GM21619 (cell line): ENCODE measurements around the gene SIRPB2.
"Not testable (repeated sequence)": the region's sequence is repeated elsewhere in the genome, so short reads cannot be mapped to it uniquely, and the experiment has no call there.

Experiments used
- ATAC-seq: cut with Tn5 transposase; IDR thresholded peaks from one replicate; pipeline ENCODE4 v1.9.1; 2021; ENCODE audit not compliant: unreplicated experiment

Gene SIRPB2

DNA sequence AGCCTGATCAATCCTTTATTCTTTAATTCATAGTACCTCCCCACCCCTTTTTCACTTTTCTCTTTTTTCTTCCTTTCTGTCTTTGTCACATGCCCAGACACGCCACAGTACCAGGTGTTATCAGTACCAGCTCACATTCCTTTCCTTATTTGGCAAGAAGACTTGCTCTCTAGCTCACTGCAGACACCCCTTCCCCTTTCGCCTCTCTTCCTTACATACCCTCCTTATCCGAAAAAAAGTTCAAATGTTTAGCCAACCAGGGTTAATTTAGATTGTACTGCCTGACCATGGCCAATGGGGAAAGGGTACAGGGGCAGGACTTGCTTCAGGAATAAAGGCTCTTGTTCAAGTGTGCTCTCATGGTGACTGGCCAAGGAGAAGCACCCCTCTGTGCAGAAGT lies 9.3 kb upstream of the SIRPB2 start:
- ATAC-seq = no peak

DNA sequence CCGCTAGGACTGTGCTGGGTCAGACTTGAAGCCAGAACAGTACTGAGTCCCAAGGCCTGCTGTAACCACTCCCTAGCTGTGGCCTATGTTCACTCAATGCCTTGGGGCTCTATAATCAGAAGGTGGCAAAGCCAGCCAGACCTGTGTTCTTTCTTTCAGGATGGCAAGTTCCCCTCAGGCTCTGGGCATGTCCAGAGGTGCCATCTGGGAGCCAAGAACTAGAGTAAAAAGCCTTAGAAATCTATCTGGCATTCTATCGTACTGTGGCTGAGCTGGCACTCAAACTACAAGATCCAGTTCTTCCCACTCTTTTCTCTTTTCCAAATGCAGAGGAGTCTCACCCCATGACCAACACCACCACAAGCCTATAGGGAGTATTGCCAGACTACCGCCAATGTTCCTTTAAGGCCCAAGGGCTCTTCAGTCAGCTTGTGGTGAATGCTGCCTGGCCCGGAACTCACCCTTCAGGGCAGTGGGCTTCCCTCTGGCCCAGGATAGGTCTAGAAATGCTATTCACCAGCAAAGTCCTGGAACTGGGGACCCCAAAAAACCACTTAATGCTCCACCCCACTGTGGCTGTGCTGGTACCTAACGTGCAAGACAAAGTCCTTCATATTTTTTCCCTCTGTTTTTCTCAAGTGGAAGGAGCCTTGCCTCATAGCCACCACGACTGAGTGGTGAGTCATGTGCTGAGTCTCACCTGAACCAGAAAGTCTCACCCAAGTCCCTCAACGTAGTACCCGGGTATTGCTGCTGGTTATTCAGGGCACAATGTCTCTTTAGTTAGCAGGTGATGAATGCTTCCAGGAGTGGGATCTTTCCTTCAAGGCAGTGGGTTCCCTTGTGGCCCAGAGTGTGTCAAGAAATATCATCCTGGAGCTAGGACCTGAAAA lies 8.6 kb upstream of the SIRPB2 start:
- ATAC-seq = no peak

DNA sequence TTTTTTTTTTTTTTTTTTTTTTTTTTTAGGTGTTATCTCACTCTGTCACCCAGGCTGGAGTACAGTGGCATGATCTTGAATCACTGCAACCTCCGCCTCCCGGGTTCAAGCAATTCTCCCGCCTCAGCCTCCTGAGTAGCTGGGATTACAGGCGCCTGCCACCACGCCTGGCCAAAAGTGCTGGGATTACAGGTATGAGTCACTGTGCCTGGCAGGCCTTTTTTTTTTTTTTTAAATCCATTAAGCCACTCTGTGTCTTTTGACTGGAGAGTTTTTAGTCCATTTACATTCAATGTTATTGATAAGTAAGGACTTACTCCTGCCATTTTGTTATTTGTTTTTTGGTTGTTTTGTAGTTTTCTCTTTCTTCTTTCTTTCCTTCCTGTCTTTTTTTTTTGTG lies 6.2 kb upstream of the SIRPB2 start:
- not testable (repeated sequence) for ATAC-seq

DNA sequence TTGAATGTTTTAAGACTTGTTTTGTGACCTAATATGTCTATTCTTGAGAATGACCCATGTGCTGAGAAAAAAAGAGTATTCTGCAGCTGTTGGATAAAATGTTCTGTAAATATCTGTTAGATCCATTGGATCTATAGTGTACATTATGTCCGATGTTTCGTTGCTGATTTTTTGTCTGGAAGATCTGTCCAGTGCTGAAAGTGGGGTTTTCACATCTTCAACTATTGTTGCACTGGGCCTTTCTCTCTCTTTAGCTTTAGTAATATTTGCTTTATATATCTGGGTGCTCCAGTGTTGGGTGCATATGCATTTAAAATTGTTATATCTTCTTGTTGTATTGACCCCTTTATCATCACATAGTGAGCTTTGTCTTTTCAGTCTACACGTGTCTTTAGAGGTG lies 5.7 kb upstream of the SIRPB2 start:
- ATAC-seq = no peak

DNA sequence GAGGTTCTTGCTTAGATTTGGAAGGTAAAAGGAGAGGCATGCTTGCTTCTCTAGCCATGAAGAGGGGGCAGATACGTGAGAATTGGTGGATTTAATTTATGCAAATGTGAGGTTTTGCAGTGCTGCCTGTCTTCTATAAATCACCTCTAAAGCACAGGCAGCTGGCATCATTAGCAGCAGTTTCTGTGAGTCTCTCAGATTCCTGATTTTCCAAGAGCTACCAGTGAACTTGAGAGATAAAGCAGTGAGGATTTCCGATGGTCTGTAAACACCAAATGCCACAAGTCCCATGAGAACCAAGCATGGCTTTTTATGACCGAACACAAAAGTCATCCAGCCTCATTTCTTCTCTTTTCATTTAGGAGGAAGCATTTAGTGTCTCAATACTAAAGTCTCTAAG lies 3.2 kb upstream of the SIRPB2 start:
- ATAC-seq = no peak

DNA sequence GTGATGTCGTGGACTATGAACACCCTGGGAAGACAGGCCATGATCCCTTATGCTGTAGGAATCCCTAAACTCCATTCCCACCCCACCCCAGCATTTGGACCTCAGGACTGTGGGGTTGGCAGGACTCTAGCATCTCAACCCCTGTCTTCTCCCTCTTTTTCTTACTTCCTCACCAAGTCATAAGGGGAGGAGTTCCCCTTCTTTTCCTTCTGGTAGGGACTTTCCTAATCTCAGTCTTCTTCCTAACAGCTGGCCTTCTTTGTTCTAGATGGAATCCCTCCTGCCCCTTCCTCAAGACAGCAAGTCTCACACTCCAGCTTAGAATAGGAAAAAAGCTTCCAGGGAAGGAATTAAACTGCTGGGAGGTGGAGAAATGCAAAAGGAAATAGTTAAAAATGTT lies 2.3 kb upstream of the SIRPB2 start:
- ATAC-seq = no peak

DNA sequence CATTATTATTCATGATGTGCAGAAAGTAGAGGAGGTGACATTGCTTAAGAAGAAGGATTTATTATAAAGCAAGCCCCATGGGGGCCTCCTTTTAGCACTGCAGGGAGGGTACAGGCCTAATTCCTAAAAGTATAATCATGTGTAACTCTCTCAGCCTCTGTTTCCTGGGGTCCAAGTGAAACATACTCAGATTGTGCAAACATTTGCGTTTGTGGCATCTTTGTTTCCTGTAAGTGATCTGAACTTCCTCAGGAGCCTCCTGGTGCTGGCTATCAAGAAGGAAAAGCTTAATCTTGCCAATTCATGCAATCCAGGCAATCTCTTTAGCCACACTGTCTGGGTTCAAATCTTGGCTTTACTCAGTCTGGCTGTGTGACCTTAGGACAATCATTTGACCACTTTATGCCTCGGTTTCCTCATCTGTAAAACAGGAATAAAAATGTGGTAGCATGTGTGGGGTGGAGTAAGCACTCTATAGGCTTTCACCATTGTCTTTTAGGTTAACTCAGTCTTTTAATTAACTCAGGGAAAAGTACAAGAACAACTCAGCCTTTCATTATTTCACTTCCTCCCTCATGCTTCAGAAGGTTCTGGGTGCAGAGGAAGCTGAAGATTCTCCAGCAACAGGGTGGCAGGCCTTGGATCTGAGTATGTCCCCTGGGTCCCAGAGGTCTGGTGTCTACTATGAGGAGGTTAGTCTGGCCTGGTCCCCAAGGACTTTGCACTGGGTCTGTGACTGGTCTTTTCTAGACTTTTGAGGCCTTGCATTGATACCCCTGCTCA lies 831 bp upstream of the SIRPB2 start:
- no peak for ATAC-seq

DNA sequence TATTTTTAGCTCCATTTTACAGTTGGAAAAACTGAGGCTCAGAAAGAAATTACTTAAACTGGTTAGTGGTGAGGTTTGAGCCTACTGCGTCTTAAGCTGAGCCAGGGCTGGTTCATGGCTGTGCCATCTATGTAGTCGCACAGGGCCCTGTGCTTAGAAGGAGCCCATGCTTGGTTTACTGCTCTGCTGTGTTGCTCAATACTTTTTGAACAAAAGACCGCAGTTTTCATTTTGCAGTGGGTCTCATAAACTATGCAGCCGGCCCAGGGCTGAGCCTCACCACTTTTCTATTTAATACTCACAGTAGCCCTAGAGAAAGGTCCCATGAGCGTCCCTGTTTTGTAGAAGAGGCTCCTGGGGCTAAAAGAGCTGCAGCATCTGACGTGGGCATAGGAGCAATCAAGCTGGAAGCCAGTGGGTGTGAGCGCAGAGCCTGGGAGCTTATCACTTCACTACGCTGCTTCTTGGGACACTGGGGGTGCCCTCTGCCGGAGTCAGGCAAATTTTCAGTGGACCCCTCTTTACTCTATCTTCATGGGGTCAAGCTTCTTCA lies 501 bp downstream of the SIRPB2 start:
- no peak for ATAC-seq

DNA sequence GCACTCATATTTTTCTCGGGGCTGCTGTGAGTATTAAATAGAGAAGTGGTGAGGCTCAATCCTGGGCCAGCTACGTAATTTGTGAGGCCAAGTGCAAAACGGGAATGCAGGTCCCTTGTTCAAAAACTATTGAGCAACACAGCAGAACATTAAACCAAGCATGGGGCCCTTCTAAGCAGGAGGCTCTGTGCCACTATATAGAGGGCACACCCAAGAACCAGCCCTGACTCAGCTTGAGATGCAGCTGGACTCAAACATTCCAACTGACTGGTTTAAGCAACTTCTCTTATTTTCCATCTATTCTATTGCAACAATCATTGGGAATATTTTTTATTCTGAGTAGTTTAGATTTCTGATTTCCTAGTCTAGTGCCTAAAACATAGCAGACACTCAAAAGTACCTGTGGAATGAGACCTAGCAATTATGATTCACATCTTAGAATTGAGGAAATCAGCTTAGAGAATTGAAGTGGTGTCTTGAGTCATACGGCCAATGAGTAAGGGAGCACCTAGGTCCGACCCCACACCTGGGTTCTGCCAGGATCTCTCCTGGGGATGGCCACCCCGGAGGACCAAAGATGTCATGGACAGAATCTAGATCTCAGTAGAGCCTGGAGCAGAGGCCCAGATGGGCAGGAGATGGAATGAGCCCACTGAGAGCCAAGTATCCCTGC lies 1.3 kb downstream of the SIRPB2 start:
- ATAC-seq = no peak

DNA sequence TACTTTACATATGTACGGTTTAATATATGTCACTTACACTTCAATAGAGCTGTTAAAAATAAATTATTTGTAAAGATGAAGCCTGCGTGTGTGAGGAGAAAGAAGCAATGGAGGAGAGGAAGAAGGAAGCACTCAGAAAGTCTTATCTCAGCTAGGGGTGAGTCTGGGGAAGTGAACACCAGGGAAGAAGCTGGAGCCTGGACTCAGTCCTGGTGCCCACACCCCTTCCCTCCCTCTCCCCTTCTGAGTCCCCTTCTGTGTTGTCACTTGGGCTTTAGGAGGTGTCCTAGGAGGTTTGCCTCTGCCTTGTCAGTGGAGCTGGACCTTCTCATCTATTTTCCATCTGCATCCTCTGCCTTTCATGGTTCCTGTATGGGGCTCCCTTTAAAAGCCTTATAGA lies 1.9 kb downstream of the SIRPB2 start:
- ATAC-seq = no peak

DNA sequence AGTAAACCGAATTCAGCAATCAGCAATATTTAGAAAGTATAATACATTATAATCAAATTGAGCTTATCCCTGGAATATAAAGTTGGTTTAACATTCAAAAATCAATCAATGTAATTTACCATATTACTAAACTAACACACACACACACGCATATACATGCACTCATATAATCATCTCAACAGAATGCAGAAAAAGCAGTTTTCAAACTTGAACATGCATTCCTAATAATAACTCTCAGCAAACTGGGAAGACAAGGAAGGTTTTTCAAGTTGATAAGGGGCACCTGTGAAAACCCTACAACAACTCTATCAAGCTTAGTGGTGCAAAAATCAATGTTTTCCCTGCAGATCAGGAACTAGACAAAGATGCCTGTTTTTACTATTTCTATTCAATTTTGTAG lies 4.7 kb downstream of the SIRPB2 start:
- ATAC-seq = no peak

DNA sequence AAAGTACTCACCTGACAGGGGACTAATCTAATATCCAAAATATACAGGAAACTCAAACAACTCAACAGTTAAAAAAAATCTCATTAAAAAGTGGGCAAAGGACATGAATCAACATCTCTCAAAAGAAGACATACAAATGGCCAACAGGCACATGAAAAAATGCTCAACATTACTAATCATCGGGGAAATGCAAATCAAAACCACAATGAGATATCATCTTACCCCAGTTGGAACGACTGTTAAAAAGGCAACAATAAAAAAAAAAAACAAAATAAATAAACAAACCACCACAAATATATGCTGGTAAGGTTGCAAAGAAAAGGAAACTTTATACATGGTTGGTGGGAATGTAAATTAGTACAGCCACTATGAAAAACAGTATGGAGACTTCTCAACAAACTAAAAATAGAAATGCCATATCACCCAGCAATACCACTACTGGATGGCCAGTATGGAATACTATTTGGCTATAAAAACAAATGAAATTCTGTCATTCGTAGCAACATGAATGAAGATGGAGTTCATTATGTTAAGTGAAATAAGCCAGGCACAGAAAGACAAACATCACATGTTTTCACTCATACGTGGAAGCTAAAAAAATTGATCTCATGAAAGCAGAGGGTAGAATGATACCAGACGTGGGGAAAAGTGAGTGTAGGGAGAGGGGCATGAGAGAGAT lies 6.6 kb downstream of the SIRPB2 start:
- no peak for ATAC-seq

DNA sequence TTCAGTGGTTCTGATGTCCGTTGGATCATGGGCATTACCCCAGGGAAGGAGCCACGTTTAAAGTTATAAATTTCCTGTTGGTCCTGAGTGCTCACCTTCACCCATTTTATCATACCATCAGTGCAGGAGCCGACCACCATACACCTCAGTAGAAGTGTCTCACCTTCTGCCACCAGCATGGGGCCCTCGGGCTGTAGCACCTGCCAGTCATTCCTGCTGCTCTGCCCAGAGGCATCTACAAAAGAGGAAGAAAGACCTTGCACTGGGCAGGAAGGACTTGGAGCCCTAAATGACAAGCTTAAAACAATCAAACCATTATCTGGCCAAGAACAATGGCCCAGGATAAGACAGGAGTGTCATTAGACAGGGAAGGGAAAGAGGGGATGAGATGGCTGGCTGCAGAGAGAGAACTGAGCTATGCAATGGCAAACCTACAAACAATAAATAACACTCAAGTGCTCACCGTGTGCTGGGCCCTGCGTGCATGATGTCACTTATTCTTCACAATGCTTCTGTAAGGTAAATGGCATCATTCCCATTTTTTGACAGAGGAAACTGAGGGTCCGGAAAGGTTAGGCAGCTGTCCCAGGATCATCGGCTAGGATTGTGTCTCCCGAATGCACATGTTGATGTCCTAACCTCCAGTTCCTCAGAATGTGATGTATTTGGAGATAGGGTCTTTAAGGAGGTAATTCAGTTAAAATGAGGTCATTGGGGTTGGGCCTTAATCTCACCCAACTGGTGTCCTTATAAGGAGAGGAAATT lies 11.2 kb downstream of the SIRPB2 start:
- ATAC-seq = no peak

DNA sequence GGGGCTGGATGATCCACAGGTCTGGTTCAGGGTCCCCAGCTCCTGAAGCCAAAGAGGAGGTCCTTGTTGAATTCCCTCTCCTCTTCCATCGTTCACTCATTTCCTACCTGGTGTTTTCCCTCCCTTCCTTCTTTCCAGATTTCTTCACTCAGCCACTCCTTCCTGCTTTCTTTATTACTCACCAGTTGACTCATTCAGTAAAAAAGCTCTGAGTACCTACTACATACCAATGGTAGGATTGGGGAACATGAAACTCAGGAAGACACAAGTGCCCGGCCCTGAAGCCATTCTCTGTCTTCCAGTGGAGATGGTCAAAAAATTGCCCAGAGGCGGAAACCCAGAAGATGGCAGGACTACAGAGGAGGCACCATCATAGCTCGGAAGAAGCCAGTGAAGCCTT lies 12.7 kb downstream of the SIRPB2 start:
- no peak for ATAC-seq

DNA sequence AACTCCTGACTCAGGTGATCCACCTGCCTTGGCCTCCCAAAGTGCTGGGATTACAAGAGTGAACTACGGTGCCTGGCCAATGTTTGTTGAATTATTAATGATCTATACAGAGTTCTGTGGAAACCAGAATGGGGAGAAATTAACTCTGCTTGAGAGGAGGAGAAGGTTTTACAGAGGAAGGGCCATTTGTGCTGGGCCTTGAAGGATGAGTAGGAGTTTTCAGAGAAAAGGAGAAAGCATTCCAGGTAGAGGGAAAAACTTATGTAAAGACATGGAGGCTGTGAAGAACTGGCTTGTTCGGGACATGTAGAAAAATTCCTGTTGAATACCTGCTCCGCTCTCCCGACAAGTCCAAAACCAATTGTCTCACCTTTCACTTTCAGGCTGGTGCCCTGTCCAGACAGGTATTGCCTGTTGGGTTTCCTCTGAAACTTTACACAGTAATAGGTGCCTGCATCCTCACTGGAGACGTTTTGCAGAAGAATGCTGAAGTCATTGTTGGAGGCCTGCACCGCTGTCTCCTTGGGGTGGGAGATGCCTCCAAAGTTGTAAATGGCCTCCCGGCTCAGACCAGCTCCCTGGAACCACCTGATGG lies 13.2 kb downstream of the SIRPB2 start:
- no peak for ATAC-seq

DNA sequence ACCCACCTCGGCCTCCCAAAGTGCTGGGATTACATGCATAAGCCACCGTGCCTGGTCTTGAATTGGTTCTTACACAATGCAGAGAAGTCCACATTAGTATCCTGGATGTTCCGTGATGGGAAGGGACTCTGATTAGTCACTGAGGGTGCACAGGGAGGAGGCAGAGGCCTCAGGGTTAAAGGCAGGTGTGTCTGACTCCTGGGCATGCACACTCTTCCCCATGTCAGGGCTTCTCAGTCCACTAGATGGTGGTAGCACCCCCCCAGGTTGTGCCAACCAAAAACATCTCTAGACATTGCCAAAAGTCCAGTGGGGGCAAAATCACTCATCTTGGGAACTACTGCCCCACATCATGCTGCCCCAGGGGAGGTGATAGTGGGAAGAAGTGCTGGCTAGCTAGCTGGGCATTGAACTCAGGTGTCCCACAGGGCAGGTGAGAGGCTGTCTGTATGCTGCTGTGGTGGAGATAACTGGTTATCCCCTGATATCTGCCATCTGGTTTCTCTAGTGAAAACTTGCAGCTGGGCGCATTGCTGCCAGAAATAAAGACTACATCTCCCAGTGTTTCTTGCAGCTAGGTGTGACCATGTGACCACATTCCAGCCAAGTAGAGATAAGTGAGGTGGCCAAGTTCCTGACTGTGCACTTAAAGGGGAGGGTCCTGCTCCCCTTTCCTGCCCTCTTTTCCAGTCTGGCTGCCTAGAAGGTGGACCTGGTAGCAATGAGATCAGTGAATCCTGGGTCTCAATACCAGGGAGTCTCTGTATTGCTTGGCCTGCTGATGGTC lies 16.2 kb downstream of the SIRPB2 start:
- ATAC-seq = no peak

DNA sequence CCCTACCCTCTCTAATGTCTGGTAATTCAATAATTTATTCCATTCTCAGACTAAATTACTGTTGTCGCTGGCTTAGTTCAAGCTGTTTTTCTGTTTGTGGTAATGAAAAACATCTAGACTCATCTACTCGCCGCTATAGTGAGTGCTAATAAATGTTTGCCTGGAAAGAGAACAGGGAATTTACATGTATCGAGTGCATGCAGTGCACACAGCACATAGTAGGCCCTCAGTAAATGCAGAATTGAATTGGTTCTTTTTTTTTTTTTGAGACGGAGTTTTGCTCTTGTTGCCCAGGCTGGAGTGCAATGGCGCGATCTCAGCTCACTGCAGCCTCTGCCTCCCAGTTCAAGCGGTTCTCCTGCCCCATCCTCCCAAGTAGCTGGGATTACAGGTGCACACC lies 16.9 kb downstream of the SIRPB2 start:
- ATAC-seq = no peak

DNA sequence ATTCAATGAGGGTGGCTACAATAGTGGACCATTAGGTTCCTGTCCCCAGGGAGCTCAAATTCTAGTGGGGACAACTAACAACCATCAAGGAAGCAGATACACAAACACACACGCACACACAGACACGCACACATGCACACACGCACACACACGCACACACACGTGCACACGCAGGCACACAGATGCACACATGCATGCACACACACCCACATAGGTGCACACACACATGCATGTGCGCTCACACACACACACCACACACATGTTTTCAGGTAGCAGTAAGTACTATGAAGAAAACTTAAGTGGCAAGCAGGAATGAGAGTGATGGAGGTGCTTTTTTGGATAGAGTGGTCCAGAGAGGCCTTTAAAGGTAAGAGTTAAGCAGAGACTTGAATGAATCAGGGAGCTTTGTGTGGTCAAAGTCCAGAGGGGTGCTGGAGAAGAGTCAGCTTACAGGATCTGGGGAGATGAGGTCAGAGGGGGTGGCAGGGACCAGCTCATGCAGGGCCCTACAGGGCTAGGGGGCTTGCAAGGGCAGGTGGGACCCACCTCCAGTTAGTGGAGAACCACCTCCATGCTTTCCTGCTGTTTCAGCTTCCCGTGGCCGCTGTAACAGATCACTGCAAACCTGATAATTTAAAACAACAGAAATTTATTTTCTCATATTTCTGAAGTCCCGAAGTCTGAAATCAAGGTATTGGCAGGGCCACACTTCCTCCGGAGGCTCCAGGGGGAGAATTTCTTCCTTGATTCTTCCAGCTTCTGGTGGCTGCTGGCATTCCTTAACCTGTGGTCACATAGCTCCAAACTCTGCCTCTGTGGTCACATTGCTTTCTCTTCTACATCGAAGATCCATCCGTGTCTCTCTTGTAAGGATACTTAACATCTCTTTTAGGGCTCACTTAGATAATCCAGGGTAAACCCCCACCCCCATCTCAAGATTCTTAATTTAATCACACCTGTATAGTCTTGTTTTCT lies 17.7 kb downstream of the SIRPB2 start:
- ATAC-seq = no peak
